ENCODE data around the gene CMTM4.

DNA sequence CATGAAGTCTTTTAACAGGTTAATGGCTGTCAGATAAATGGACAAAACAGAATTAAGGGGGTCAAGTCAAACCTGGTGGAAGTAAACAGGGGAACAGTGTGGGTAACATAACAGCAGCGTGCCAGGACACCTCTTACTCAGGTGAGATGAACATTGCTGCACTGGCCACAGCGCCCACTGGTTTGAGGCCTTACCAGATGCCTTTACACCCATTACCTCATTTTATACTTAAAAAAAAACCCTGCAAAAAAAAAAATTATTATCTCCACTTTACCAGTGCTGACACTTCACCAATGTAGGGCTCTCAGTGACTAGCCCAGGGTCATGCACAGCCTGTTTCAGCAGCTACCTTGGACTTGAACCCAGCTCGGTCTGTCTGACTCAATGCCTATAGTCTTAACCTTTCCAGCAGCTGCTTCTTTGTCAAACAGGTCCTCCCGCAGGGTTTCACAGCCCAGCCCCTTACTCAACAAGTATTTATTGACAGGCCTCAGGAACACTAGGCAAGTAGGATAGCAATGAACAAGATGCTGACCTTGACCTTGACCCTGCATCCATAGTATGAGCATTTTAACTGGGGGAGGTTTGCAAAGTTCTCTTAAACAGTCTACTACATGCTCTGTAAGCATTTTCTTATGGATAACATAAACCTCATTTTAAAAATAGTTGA is 61.9 kb downstream of the CMTM4 start:
- TF ChIP-seq, protein P1, sequence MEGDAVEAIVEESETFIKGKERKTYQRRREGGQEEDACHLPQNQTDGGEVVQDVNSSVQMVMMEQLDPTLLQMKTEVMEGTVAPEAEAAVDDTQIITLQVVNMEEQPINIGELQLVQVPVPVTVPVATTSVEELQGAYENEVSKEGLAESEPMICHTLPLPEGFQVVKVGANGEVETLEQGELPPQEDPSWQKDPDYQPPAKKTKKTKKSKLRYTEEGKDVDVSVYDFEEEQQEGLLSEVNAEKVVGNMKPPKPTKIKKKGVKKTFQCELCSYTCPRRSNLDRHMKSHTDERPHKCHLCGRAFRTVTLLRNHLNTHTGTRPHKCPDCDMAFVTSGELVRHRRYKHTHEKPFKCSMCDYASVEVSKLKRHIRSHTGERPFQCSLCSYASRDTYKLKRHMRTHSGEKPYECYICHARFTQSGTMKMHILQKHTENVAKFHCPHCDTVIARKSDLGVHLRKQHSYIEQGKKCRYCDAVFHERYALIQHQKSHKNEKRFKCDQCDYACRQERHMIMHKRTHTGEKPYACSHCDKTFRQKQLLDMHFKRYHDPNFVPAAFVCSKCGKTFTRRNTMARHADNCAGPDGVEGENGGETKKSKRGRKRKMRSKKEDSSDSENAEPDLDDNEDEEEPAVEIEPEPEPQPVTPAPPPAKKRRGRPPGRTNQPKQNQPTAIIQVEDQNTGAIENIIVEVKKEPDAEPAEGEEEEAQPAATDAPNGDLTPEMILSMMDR (IDR thresholded peaks at IDR 0.05) = no peak
- TF ChIP-seq POLR2A (IDR thresholded peaks at IDR 0.05) = no peak
- no peak for TF ChIP-seq POLR2AphosphoS5 (IDR thresholded peaks at IDR 0.05)

Data from sigmoid colon (tissue), 4 donors.